Measurements from ENCODE around the gene POLR1G. TPM values are rescaled to one million over a fixed set of nuclear protein-coding genes. Genes with fewer than 3 reads are reported as not detected.
A peak's percentile ranks its signal among the peaks of the same experiment; 100 is the strongest.

POLR1G gene
- total and polyA plus RNA-seq, 4 donors, result 2.3 to 9.5 (median 8.8) TPM

- H3K4me1 ChIP-seq (ENCODE audit: control insufficient read depth, insufficient read depth, low read length), result peaks cover 15% of the 10 kb centered on the region
- peaks cover 34% of the 10 kb centered on the region for H3K27me3 ChIP-seq (ENCODE audit: control insufficient read depth, insufficient read depth, low read length)
- DNase-seq (ENCODE audit: low read depth in 4 of 6, low spot score in 6 of 6), result no peak
- no peak overlapping the region for H3K27ac ChIP-seq (ENCODE audit: low read depth, low read length)
- no peaks in the 10 kb centered on the region for H3K36me3 ChIP-seq (ENCODE audit: control insufficient read depth, insufficient read depth, low read length)
- no peak overlapping the region for H3K4me3 ChIP-seq (ENCODE audit: low read depth, low read length)
- H3K9me3 ChIP-seq (ENCODE audit: control insufficient read depth, insufficient read depth, low read length), result no peaks in the 10 kb centered on the region
- WGBS (ENCODE audit: insufficient coverage), result 13% methylated on average over 49 of the region's 59 CpGs
Measured at GRCh38 chr19:45395821-45396617, 10.4 kb upstream of the POLR1G start.

- Histone ChIP-seq H3K9me3 (ENCODE audit: control insufficient read depth, insufficient read depth, low read length) (no peaks in the 10 kb centered on the region), H3K27me3 (ENCODE audit: control insufficient read depth, insufficient read depth, low read length) (peaks cover 66% of the 10 kb centered on the region)
- 88% methylated on average over 3 of the region's 6 CpGs for WGBS (ENCODE audit: insufficient coverage)
Measured at GRCh38 chr19:45400192-45400591, 6.3 kb upstream of the POLR1G start.

GRCh38 chr19:45401815-45402214 lies 4.6 kb upstream of the POLR1G start:
- Histone ChIP-seq H3K9me3 (ENCODE audit: control insufficient read depth, insufficient read depth, low read length) (no peaks in the 10 kb centered on the region), H3K36me3 (ENCODE audit: control insufficient read depth, insufficient read depth, low read length) (no peaks in the 10 kb centered on the region), H3K4me1 (ENCODE audit: control insufficient read depth, insufficient read depth, low read length) (peaks cover 39% of the 10 kb centered on the region), H3K4me3 (ENCODE audit: low read depth, low read length) (no peak overlapping the region), H3K27me3 (ENCODE audit: control insufficient read depth, insufficient read depth, low read length) (peaks cover 62% of the 10 kb centered on the region), H3K27ac (ENCODE audit: low read depth, low read length) (no peak overlapping the region)
- no peak for DNase-seq (ENCODE audit: low read depth in 4 of 6, low spot score in 6 of 6)
- WGBS (ENCODE audit: insufficient coverage), result 100% methylated on average over 4 of the region's 6 CpGs

More at GRCh38 chr19:45400192-45400591, 6.3 kb upstream of the POLR1G start:
- H3K27ac ChIP-seq (ENCODE audit: low read depth, low read length), result no peak overlapping the region
- no peaks in the 10 kb centered on the region for H3K36me3 ChIP-seq (ENCODE audit: control insufficient read depth, insufficient read depth, low read length)
- H3K4me1 ChIP-seq (ENCODE audit: control insufficient read depth, insufficient read depth, low read length), result peaks cover 27% of the 10 kb centered on the region
- no peak for DNase-seq (ENCODE audit: low read depth in 4 of 6, low spot score in 6 of 6)
- no peak overlapping the region for H3K4me3 ChIP-seq (ENCODE audit: low read depth, low read length)

GRCh38 chr19:45402298-45403061 lies 4.0 kb upstream of the POLR1G start:
- 15% methylated on average over 40 of the region's 40 CpGs for WGBS (ENCODE audit: insufficient coverage)
- Histone ChIP-seq H3K4me1 (ENCODE audit: control insufficient read depth, insufficient read depth, low read length) (peaks cover 42% of the 10 kb centered on the region), H3K27me3 (ENCODE audit: control insufficient read depth, insufficient read depth, low read length) (peaks cover 57% of the 10 kb centered on the region), H3K36me3 (ENCODE audit: control insufficient read depth, insufficient read depth, low read length) (no peaks in the 10 kb centered on the region), H3K4me3 (ENCODE audit: low read depth, low read length) (no peak overlapping the region), H3K9me3 (ENCODE audit: control insufficient read depth, insufficient read depth, low read length) (no peaks in the 10 kb centered on the region), H3K27ac (ENCODE audit: low read depth, low read length) (no peak overlapping the region)
- DNase-seq (ENCODE audit: low read depth in 4 of 6, low spot score in 6 of 6), result no peak

- H3K9me3 ChIP-seq (ENCODE audit: control insufficient read depth, insufficient read depth, low read length), result no peaks in the 10 kb centered on the region
- DNase-seq (ENCODE audit: low read depth in 4 of 6, low spot score in 6 of 6), result no peak
- peaks cover 4% of the 10 kb centered on the region for H3K36me3 ChIP-seq (ENCODE audit: control insufficient read depth, insufficient read depth, low read length)
- H3K4me1 ChIP-seq (ENCODE audit: control insufficient read depth, insufficient read depth, low read length), result peaks cover 40% of the 10 kb centered on the region
- H3K27me3 ChIP-seq (ENCODE audit: control insufficient read depth, insufficient read depth, low read length), result peaks cover 49% of the 10 kb centered on the region
- H3K4me3 ChIP-seq (ENCODE audit: low read depth, low read length), result no peak overlapping the region
- H3K27ac ChIP-seq (ENCODE audit: low read depth, low read length), result no peak overlapping the region
- 61% methylated on average over 4 of the region's 4 CpGs for WGBS (ENCODE audit: insufficient coverage)
Measured at GRCh38 chr19:45403272-45403671, 3.2 kb upstream of the POLR1G start.

- no peaks in the 10 kb centered on the region for H3K9me3 ChIP-seq (ENCODE audit: control insufficient read depth, insufficient read depth, low read length)
- H3K27ac ChIP-seq (ENCODE audit: low read depth, low read length), result no peak overlapping the region
- H3K36me3 ChIP-seq (ENCODE audit: control insufficient read depth, insufficient read depth, low read length), result peaks cover 10% of the 10 kb centered on the region
- peaks cover 43% of the 10 kb centered on the region for H3K27me3 ChIP-seq (ENCODE audit: control insufficient read depth, insufficient read depth, low read length)
- peaks cover 34% of the 10 kb centered on the region for H3K4me1 ChIP-seq (ENCODE audit: control insufficient read depth, insufficient read depth, low read length)
- 4% methylated on average over 16 of the region's 25 CpGs for WGBS (ENCODE audit: insufficient coverage)
- no peak overlapping the region for H3K4me3 ChIP-seq (ENCODE audit: low read depth, low read length)
- no peak for DNase-seq (ENCODE audit: low read depth in 4 of 6, low spot score in 6 of 6)
Measured at GRCh38 chr19:45403781-45404556, 2.5 kb upstream of the POLR1G start.

GRCh38 chr19:45404557-45405434 lies 1.6 kb upstream of the POLR1G start, which contains the start of gene PPP1R13L:
Gene PPP1R13L, minus strand, starts transcription at chr19:45405069. Its CDS starts 6,751 bp downstream, at chr19:45398318.
- Histone ChIP-seq H3K4me3 (ENCODE audit: low read depth, low read length) (peak within 1 kb of the TSS; percentile 85), H3K27ac (ENCODE audit: low read depth, low read length) (peak within 1 kb of the TSS; percentile 90), H3K27me3 (ENCODE audit: control insufficient read depth, insufficient read depth, low read length) (peaks cover 41% of the 10 kb centered on the region), H3K9me3 (ENCODE audit: control insufficient read depth, insufficient read depth, low read length) (no peaks in the 10 kb centered on the region), H3K36me3 (ENCODE audit: control insufficient read depth, insufficient read depth, low read length) (peaks cover 16% of the 10 kb centered on the region), H3K4me1 (ENCODE audit: control insufficient read depth, insufficient read depth, low read length) (peaks cover 33% of the 10 kb centered on the region)
- peak in 2 of 6 donors; percentile 21 to 53 for DNase-seq (ENCODE audit: low read depth in 4 of 6, low spot score in 6 of 6)
- 2% methylated on average over 46 of the region's 46 CpGs for WGBS (ENCODE audit: insufficient coverage)

GRCh38 chr19:45405435-45406225 lies 814 bp upstream of the POLR1G start:
- peaks cover 41% of the 10 kb centered on the region for H3K27me3 ChIP-seq (ENCODE audit: control insufficient read depth, insufficient read depth, low read length)
- peaks cover 33% of the 10 kb centered on the region for H3K4me1 ChIP-seq (ENCODE audit: control insufficient read depth, insufficient read depth, low read length)
- H3K4me3 ChIP-seq (ENCODE audit: low read depth, low read length), result peak overlapping the region; percentile 85
- under 1% methylated on average over 39 of the region's 48 CpGs for WGBS (ENCODE audit: insufficient coverage)
- H3K9me3 ChIP-seq (ENCODE audit: control insufficient read depth, insufficient read depth, low read length), result no peaks in the 10 kb centered on the region
- H3K27ac ChIP-seq (ENCODE audit: low read depth, low read length), result peak overlapping the region; percentile 90
- peak in 3 of 6 donors; percentile 36 to 91 (median 89) for DNase-seq (ENCODE audit: low read depth in 4 of 6, low spot score in 6 of 6)
- peaks cover 20% of the 10 kb centered on the region for H3K36me3 ChIP-seq (ENCODE audit: control insufficient read depth, insufficient read depth, low read length)

All from spinal cord (tissue), 10 donors.